Measurements from ENCODE around the gene HPCA. TPM values are rescaled to one million over a fixed set of nuclear protein-coding genes. Genes with fewer than 3 reads are reported as not detected.

The HPCA gene
- total and polyA plus RNA-seq, 2 of the 13 experiments (the other 11 are each of a cell fraction or from before 2014, with no cell fraction given): not detected

- intact Hi-C loops (cut with micrococcal nuclease; ENCODE audit: unreplicated experiment): no loop called here
- Histone ChIP-seq H3K9me3 (ENCODE audit: low read length) (no peaks in the 10 kb centered on the region), H4K20me1 (ENCODE audit: insufficient read depth, low read length) (no peaks in the 10 kb centered on the region), H3K4me1 (ENCODE audit: insufficient read depth, low read length) (0 out of 2 replicates have a peak, but pooled peaks cover under 1% of the 10 kb centered on the region), H3K36me3 (replicated peaks in 1 of 2; ENCODE audit: control insufficient read depth in 1 of 2, insufficient read depth in 2 of 2, low read length in 2 of 2) (no peaks in the 10 kb centered on the region), H2AFZ (ENCODE audit: low read length) (no peak within 1 kb of the TSS), H3K4me2 (ENCODE audit: low read depth, low read length) (peak within 1 kb of the TSS; percentile 78), H3K27me3 (ENCODE audit: control insufficient read depth in 1 of 2, insufficient read depth in 2 of 2, low read length in 2 of 2) (peaks cover 9 to 45% of the 10 kb centered on the region in 2 experiments), H3K79me2 (ENCODE audit: insufficient read depth, low read length) (no peaks in the 10 kb centered on the region), H3K27ac (ENCODE audit: extremely low read length, insufficient read depth, low read length) (no peak within 1 kb of the TSS), H3K4me3 (replicated peaks in 1 of 3; ENCODE audit: insufficient read depth in 1 of 3, low read depth in 2 of 3, low read length in 3 of 3) (peak within 1 kb of the TSS; percentile 19 to 72 (median 39); a peak in 5 of 6 replicates), H3K9ac (ENCODE audit: insufficient read depth, low read depth, low read length) (no peak within 1 kb of the TSS)
- peak; percentile 50 for ATAC-seq
- BruUV-seq (replicated peaks): no TSS peak
- 19% methylated on average over 5 of the region's 92 CpGs for WGBS (ENCODE audit: low lambda C conversion rate)
- ChIA-PET CTCF (ENCODE audit: low intra/inter-chr PET ratio, low total read pairs) (no interaction called here), POLR2A (no interaction called here)
- in situ Hi-C loops (cut with HindIII; ENCODE audit: extremely low pct_ligation_motif_present, low pct_unique_long_range_greater_than_20kb): no loop called here
- no peak for FAIRE-seq
- no peak for DNase-seq (ENCODE audit: low spot score)
- no peak for TF ChIP-seq PHF20 (CRISPR knock-in tag; IDR thresholded peaks at IDR 0.05)
- no peak for TF ChIP-seq MAZ (IDR thresholded peaks at IDR 0.05; ENCODE audit: borderline replicate concordance, low read depth, low read length)
- TF ChIP-seq MAZ (CRISPR knock-in tag; IDR thresholded peaks at IDR 0.05; ENCODE audit: low read depth): 0 out of 2 replicates have a peak, but pooled peaks have one; percentile 34
- TF ChIP-seq TFAP4 (IDR thresholded peaks at IDR 0.05; ENCODE audit: borderline replicate concordance, low read depth): no peak
- TF ChIP-seq ZNF687 (CRISPR knock-in tag; IDR thresholded peaks at IDR 0.05): no peak
- no peak for TF ChIP-seq HOXA9 (CRISPR knock-in tag; IDR thresholded peaks at IDR 0.05; ENCODE audit: borderline replicate concordance)
- no peak for TF ChIP-seq MLX (CRISPR knock-in tag; IDR thresholded peaks at IDR 0.05)
- peak; percentile 73; the same call in 1 of the 2 replicates for TF ChIP-seq ZMYM3 (CRISPR knock-in tag; IDR thresholded peaks at IDR 0.05)
- TF ChIP-seq ZNF768 (CRISPR knock-in tag; IDR thresholded peaks at IDR 0.05): peak; percentile 99
- no peak for TF ChIP-seq THAP8 (CRISPR knock-in tag; IDR thresholded peaks at IDR 0.05; ENCODE audit: borderline replicate concordance)
- TF ChIP-seq EZH2 (conservative IDR thresholded peaks at IDR 0.05; ENCODE audit: low read depth, low read length): 0 out of 2 replicates have a peak, but pooled peaks have one; percentile 28
- TF ChIP-seq ZNF792 (CRISPR knock-in tag; IDR thresholded peaks at IDR 0.05): no peak
- no peak for TF ChIP-seq ZNF282 (IDR thresholded peaks at IDR 0.05; ENCODE audit: partially characterized antibody)
- peak; percentile 30; the same call in 1 of the 2 replicates for TF ChIP-seq PATZ1 (CRISPR knock-in tag; IDR thresholded peaks at IDR 0.05)
These were observed 14.9 kb downstream of the HPCA start, which contains the start of gene TMEM54 for GRCh38 chr1:32900956-32901822. TSS of gene TMEM54 (minus strand) at chr1:32901389. CDS start at chr1:32901238, 151 bp downstream.
